NCI-H146 (cell line): ENCODE data around the gene DOK4.
"Not testable (repeated sequence)": the region's sequence is repeated elsewhere in the genome, so short reads cannot be mapped to it uniquely, and the experiment has no call there.

Experiments used
- DNase-seq: peaks from one replicate; lab custom pipeline; 2025; lab: John Stamatoyannopoulos, UW

DOK4 gene

GRCh38 chr16:57445510-57445909, 40.8 kb downstream of the DOK4 start:
- DNase-seq, result no peak

GRCh38 chr16:57444711-57445110, 41.6 kb downstream of the DOK4 start:
- no peak for DNase-seq

- not testable (repeated sequence) for DNase-seq
These were observed 45.7 kb downstream of the DOK4 start for GRCh38 chr16:57440551-57440950.

GRCh38 chr16:57439947-57440346, 46.3 kb downstream of the DOK4 start:
- DNase-seq, result not testable (repeated sequence)

- DNase-seq, result no peak
These were observed 50.5 kb downstream of the DOK4 start for GRCh38 chr16:57435838-57436237.

GRCh38 chr16:57434003-57434402, 52.3 kb downstream of the DOK4 start:
- DNase-seq, result no peak

- no peak for DNase-seq
These were observed 53.3 kb downstream of the DOK4 start for GRCh38 chr16:57432989-57433388.

- no peak for DNase-seq
These were observed 53.8 kb downstream of the DOK4 start for GRCh38 chr16:57432505-57432904.

- DNase-seq, result no peak
These were observed 55.3 kb downstream of the DOK4 start for GRCh38 chr16:57430955-57431354.

GRCh38 chr16:57427824-57428223, 58.5 kb downstream of the DOK4 start:
- no peak for DNase-seq

GRCh38 chr16:57427307-57427706, 59.0 kb downstream of the DOK4 start:
- no peak for DNase-seq

GRCh38 chr16:57426356-57426755, 59.9 kb downstream of the DOK4 start:
- DNase-seq, result no peak

- no peak for DNase-seq
These were observed 61.7 kb downstream of the DOK4 start for GRCh38 chr16:57424583-57424982.

- no peak for DNase-seq
These were observed 63.1 kb downstream of the DOK4 start for GRCh38 chr16:57423152-57423551.

- peak; percentile 54 for DNase-seq
These were observed 64.0 kb downstream of the DOK4 start for GRCh38 chr16:57422026-57422944.
